Right lung (tissue), 5 donors: ENCODE results near the gene NTN3. TPM values are rescaled to one million over a fixed set of nuclear protein-coding genes. Genes with fewer than 3 reads are reported as not detected.

Source experiments
- DNase-seq, 2 donors: peaks; one replicate each; pipeline ENCODE4 v3.0.0-alpha.2; 2013
- polyA plus RNA-seq, 5 donors: library from polyadenylated mRNA; unstranded; fragments of 120-200 nt; gene quantifications; one replicate each; pipeline versions ENCODE4 v1.2.1 to v1.2.3, GENCODE V29; 2013; ENCODE audit warnings: inconsistent platforms in 1 of 5, low replicate concordance in 1 of 5; ENCODE audit not compliant: insufficient read length in 5 of 5, insufficient read depth in 1 of 5

Gene NTN3
- polyA plus RNA-seq, 5 donors, result 2.4 to 6.5 (median 4.7) TPM

DNA sequence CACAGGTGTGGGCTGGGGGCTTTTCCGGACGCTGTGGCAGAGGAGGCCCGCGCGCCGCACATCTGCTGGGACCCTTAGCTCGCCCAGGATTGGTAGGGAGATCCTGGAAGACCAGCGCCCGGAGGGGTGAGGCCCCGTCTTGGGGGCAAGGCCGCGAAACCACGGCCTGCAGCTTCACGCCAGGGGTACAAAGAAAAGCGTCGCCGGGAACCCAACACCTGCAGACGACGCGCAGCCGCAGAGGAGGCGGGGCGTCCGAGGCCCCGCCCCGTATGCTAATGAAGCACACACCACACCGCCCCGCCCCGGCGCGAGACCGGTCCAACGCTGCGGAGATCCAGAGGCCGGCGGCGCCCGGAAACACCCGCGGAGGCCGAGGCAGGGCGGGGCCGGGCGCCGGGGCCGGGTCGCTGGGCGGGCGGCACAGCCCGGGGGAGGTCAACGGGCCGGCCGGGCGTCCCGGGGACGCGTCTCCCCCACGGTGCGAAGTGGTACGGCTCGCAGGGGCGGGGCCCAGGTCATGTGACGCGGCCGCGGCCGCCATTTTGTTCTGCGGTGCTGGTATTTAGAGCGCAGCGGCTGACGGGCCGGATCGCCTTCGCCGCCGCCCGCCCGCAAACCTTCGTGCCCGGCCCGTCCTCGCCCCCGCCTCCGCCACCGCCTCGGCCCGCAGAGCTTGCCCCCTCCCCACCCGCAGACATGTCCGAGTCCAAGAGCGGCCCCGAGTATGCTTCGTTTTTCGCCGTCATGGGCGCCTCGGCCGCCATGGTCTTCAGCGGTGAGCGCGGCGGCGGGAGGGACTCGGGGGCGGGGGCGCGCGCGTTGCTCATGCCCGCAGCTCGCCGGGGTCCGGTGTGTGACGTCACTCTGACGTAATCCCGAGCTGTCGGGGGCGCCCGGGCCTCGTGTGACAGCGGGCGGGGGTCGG lies 42.6 kb downstream of the NTN3 start, which contains the start of gene ATP6V0C:
ATP6V0C (plus strand) TSS at position 548 of the 928 bp plus-strand sequence; CDS start at position 700, 152 bp downstream.
- DNase-seq, result peak; percentile 84 to 87

DNA sequence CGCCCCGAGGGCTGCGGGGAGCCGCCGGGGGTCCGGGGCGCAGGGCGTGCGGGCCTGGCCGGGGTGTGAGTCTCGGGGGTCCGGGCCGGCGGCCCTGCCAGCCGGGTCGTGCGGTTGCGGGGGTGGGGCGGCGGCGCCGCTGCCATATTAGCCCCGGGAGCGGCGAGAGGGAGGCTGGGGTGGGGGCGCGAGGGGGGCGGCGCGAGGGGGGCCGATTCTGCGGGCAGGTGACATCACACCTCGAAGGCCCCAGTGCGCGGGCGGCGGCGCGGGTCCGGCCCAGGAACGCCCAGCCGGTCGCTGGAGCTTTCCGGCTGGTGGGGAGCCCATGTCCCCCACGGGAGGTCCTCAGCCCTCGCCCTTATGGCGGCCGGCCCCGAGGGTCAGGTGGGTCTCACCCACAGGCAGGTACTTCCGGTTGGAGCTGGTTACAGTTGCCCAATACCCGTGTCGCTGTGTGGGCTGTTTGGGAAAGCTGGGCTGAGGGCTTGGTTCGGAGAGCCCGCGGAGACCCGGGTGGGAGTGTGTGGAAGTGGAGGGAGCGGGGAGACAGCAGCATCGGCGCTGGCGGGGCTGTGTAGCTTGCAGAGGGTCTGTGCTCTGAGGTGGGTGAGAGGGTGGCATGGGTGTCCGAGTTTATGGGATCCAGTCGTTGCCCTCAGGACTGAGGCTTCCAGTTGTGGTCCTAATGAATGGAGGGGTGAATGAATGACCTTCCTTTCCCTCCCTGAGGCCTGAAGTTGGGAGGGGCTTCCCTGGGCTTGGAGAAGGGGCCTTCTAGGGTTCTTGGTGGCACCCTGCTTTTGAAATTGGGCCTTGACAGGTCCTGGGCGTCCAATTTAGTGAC lies 43.5 kb downstream of the NTN3 start:
- DNase-seq, result no peak

GRCh38 chr16:2515180-2515851 lies 44.2 kb downstream of the NTN3 start:
- no peak for DNase-seq

- no peak for DNase-seq
Observed at GRCh38 chr16:2516391-2517240, 45.5 kb downstream of the NTN3 start.

DNA sequence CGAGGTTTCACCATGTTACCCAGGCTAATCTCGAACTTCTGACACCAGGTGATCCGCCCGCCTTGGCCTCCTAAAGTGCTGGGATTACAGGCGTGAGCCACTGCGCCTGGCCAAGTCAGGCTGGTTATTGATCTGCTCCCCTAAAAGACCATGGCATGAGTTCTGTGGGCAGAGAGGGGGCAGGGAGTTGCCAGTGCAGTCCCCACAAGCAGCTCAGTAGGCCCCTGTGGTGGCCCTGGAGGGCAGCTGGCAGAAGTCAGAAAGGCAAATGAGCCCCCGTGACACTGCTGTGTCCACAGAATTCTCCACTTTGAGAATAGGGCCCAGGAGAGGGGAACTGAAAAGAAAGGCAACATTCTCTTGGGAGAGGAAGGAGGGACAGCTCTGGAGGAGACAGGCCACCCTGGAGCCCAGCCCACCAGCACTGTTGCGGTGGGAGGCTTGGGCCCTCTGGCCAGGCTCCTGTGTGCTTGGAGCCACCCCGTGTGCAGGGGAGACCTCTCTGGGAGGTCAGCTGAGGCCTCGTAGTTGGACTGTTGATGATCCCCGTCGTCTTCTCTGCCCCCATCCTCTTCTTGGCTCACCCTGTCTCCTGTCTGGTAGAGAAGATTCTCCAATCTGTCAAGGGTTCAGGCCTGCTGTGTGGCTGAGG lies 47.0 kb downstream of the NTN3 start:
- DNase-seq, result no peak

- no peak for DNase-seq
Observed at GRCh38 chr16:2518823-2519710, 48.0 kb downstream of the NTN3 start.

- DNase-seq, result no peak
Observed at GRCh38 chr16:2519711-2520080, 48.6 kb downstream of the NTN3 start.

- peak; percentile 84 to 86 for DNase-seq
Observed at GRCh38 chr16:2520097-2520783, 49.1 kb downstream of the NTN3 start, which contains the start of gene AMDHD2. Gene AMDHD2 (plus strand): TSS chr16:2520371. CDS start chr16:2520459, 88 bp downstream.

DNA sequence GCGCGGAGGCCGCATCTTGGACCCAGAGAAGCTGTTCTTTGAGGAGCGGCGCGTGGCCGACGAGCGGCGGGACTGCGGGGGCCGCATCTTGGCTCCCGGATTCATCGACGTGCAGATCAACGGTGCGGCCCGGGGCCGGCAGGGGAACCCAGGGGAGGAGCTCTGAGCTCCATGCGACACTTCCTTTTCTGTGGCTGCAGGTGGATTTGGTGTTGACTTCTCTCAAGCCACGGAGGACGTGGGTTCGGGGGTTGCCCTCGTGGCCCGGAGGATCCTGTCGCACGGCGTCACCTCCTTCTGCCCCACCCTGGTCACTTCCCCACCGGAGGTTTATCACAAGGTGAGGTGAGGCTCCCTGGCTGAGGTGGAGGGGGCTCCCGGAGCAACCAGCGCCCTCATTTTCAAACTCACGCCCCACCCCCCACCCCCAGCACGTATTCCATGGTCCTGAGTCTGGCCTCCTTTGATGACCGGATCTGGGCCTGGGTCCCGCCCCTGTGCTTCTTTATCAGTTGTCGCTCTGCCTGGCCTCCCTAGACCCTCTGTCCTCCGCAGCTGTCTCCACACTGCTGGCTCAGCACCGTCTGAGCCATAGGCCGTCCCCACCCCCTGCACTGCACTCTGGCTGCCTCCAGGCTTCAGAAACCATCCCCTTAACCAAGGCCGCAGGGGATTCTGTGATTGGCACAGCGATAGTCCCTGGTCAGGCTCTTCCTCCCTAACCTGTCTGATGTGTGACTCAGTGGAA lies 49.9 kb downstream of the NTN3 start:
- DNase-seq, result no peak

Other genes starting within 250 kb of the NTN3 start
- 10 to 100 TPM in 4 of 5 donors, 1 to 10 TPM in 1; 9.7 to 24.6 (median 15.3) TPM for gene E4F1, start 247.7 kb upstream of the NTN3 start, polyA plus RNA-seq
- gene DNASE1L2, start 234.9 kb upstream of the NTN3 start, polyA plus RNA-seq, result 1 to 10 TPM in 1 of 5 donors, under 1 TPM in 4; 0.60 to 1.2 (median 0.77) TPM
- gene ECI1, start 219.7 kb upstream of the NTN3 start, polyA plus RNA-seq, result 10 to 100 TPM; 37.2 to 76.1 (median 44.8) TPM
- gene RNPS1, start 203.2 kb upstream of the NTN3 start, polyA plus RNA-seq, result 100 to 1,000 TPM; 158 to 210 (median 178) TPM
- 10 to 100 TPM in 2 of 5 donors, 1 to 10 TPM in 3; 6.8 to 16.1 (median 7.3) TPM for gene ABCA3, start 130.6 kb upstream of the NTN3 start, polyA plus RNA-seq
- gene CCNF, start 41.9 kb upstream of the NTN3 start, polyA plus RNA-seq, result 10 to 100 TPM in 1 of 5 donors, 1 to 10 TPM in 4; 8.9 to 13.2 (median 9.2) TPM
- 10 to 100 TPM in 2 of 5 donors, 1 to 10 TPM in 3; 6.2 to 11.9 (median 8.0) TPM for gene TEDC2, start 11.2 kb upstream of the NTN3 start, polyA plus RNA-seq
- gene TBC1D24, start 3.8 kb downstream of the NTN3 start, polyA plus RNA-seq, result 10 to 100 TPM; 11.6 to 20.5 (median 17.2) TPM
- 100 to 1,000 TPM in 2 of 5 donors, 10 to 100 TPM in 3; 60.5 to 158 (median 87.5) TPM for gene ATP6V0C, start 42.7 kb downstream of the NTN3 start, polyA plus RNA-seq
- 10 to 100 TPM; 11.1 to 20.8 (median 16.6) TPM for gene AMDHD2, start 49.1 kb downstream of the NTN3 start, polyA plus RNA-seq
- 1 to 10 TPM in 4 of 5 donors, under 1 TPM in 1; 0.35 to 2.6 (median 1.6) TPM for gene CEMP1, start 60.1 kb downstream of the NTN3 start, polyA plus RNA-seq
- 10 to 100 TPM; 35.2 to 43.4 (median 37.9) TPM for gene PDPK1, start 66.7 kb downstream of the NTN3 start, polyA plus RNA-seq
- gene KCTD5, start 211.2 kb downstream of the NTN3 start, polyA plus RNA-seq, result 10 to 100 TPM; 19.0 to 25.7 (median 21.4) TPM
- gene PRSS27, start 248.9 kb downstream of the NTN3 start, polyA plus RNA-seq, result 1 to 10 TPM; 1.7 to 3.1 (median 2.5) TPM